Germinal center (tissue), 1 donor: ENCODE measurements around the gene COL7A1.

Source experiments
- DNase-seq: peaks from one replicate; pipeline ENCODE4 v3.0.0; 2012; ENCODE audit warnings: mixed read lengths, low spot score

COL7A1 gene

DNA sequence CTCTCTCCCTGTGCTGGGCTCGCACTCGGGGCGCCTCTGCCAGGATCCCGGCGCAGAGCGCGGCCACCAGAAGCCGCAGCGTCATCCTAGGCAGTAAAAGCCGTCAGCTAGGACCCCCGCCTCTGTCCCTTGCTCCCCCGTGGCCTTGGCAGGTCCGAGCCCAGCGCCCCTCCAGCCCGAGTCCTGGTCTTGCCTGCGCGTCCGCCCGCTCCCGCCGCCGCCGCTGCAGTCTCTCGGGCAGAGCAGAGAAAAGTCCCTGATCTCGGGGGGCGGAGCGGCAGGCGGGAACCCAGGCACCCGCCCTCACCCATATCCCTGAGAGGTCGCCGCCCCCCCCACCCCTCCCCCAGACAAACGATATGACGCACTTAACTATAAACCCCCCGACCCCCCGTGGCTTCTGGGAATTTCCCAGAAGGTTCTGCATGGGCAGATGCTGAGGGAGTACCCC lies at the start of gene COL7A1:
Gene COL7A1 (minus strand): TSS at position 255 of the 451 bp plus-strand sequence. CDS start 170 bp downstream, at position 85.
- DNase-seq: no peak

DNA sequence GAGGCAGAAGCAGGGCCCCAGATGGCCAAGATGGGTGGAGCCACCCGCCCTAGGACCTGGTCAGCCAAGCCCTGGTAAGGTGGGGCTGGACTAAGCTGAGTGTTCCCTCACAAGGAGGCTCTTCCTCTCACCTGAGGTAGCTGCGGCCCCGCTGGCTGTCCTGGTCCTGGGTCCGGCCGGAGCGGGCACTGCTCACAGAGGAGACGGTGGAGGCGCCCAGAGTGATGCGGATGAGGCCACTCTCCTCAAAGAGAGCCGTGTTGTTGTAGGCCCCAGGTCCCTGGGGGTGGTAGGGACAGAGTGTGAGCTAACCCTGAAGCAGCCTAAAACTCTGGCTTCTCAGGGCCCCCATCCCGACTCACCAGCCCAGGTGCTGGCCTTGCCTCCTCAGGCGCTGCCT lies 47.5 kb upstream of the COL7A1 start:
- no peak for DNase-seq

DNA sequence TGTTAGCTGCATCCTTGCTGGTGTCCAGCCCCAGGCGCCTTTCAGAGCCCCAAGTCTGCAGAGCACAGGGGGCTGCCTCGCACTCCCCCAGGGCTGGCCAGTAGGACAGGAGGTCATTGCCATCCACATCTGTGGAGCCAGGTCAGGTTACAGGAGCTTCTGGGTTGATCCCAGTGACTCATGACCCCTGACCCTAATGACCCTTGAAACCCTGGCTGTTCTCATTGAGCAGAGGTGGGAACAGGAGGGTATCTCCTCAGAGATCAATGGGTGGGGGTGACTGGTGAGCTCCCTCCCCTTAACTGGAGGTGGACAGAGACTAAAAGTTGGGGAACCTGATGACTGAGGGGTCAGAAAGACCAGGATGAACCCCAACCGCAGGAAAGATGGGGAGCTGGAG lies 46.3 kb upstream of the COL7A1 start:
- DNase-seq: no peak

GRCh38 chr3:48639944-48640606 lies 44.9 kb upstream of the COL7A1 start:
- no peak for DNase-seq

DNA sequence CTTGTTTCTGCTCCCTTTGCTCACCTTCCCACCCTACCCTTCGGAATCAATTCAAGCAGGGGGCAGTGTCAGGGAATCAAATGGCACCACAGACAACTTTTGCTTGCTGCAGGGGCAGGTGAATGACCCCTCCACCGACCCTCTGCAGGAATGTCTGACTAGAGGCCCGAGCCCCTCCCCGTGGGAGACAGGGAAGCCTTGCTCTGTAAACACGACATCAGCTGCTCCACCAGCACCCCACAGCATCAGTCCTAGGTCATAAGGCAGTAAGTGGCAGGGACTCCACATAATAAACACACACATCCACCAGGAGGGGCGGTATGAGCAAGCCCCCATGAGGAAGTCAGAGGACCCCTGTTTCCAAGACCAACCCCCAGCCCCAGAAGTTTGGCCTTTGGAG lies 42.2 kb upstream of the COL7A1 start:
- DNase-seq: no peak

GRCh38 chr3:48636149-48636655 lies 41.1 kb upstream of the COL7A1 start:
- DNase-seq: no peak

GRCh38 chr3:48635222-48636021 lies 40.3 kb upstream of the COL7A1 start, which contains the start of gene SLC26A6:
TSS of gene SLC26A6 (minus strand) at chr3:48635461. CDS start at chr3:48635393, 68 bp downstream.
- DNase-seq: peak; percentile 99

DNA sequence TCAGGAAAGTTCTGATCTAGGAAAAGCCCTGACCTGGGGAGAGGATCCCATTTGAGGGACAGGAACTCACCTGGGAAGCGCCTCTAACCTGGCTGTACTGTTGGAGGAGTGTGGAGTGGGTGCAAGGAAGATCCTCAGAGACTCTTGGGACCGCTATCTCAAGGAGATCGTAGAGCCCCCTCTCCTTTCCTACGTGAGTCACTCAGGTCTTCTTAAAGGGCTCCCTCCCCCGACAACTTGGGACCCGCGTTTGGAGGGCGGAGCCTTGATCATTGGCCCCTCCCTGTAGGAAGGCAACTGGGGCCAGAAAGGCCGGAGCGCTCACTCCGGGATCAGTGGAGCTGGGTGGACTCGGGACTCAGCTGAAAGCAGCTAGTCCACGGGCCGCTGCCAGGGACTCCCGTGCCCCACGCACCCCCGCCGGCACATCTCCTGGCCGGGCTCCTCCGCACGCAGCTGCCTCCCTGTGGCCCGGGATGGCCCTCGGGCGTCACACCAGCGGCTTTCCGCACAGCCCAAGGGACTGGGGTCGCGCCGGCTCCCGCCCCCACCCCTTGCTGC lies 39.6 kb upstream of the COL7A1 start:
- peak; percentile 64 for DNase-seq

- DNase-seq: no peak
Observed at GRCh38 chr3:48633743-48634142, 38.6 kb upstream of the COL7A1 start.

DNA sequence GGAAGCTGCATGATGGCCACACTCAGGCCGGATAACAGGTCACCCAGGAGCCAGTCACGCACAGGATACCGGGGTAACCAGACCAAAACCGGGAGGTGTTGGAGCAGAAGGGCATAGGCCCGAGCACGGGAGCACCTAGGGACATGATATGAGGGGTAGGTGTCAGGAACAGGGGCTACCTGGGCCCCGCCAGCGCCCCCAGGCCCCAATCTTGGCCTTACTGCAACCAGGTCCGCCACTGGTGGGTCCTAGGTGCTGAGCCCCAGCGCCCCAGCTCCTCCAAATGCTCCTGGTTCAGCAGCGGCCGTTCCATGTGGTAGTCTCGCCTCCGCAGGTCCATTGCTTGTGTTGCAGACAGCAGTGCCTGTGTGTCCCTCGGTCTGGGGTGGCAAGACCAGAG lies 38.1 kb upstream of the COL7A1 start:
- no peak for DNase-seq

DNA sequence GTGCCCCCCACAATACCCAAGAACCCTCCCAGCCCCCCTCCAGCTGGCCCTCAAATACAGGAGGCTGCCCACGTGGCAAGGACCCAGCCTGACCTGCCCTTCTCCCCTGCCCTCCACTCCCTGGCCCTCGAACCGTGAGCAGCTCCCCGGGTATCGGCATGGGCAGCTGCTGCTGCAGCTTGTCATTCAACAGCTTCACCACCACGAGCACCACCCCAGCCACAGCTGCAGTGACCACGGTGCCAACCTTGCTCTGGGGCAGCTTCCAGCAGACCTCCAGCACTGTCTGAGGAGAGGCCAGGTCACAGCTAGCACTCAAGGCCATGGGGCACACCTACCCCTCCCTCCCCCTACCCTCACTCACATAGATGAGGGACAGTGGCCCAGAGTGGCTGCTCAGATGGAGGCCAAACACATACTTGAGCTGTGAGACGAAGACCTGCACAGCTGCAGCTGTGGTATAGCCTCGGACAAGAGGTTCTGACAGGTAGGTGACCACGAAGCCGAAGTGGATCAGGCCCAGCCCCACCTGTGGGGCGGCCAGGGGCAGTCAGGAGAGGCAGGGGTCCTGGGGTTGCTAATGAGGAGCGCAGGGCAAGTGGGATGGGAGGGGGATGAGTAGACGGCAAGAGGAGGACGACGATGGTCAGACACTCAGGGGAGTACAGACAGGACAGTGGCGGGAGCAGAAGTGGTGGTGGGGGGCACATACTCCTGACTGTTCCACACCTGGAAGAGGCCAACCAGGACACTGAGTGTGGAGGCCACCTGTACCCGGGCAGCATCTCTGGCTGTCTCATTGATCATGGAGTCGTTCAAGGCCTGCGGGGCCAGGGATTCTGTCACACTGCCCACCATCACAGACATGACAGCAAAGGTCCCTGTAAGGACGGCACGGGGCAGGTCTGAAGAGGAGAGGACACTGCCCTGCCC lies 36.7 kb upstream of the COL7A1 start:
- DNase-seq: no peak

DNA sequence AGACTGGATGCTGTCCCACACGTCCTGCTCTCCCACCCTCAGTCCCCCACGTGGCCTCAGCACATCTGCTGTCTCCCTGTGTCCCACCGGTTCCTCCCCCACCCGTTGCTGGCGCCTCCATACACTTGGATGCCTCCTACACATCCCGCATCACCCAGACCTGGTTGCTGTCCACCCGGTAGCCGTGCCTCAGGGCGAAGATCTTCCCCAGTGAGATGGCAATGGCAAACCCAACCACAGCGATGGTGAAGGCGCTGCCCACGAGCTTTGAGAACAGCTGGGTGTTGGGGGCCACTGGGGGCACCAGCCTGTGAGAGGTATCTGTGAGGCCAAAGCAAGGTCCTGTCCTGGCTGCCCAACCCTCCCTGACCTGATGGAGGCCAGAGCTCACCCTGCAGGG lies 35.7 kb upstream of the COL7A1 start:
- no peak for DNase-seq

DNA sequence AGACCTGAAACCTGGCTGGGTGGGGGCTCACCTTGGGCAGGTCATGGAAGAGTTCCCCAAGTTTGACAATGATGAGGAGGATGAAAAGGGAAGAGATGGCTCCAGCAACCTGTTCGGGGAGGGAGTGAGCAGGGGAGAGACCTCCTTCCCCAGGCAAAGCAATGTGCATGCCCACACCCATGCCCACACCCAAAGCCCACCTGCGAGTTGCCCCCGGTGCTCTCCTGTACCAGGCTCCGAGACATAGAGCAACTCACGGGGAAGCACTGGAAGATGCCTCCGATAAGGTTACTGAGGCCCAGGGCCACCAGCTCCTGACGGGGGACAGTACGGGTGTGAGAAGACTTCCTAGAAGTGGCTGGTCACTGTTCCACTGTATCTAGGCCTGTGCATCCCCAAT lies 35.3 kb upstream of the COL7A1 start:
- no peak for DNase-seq

DNA sequence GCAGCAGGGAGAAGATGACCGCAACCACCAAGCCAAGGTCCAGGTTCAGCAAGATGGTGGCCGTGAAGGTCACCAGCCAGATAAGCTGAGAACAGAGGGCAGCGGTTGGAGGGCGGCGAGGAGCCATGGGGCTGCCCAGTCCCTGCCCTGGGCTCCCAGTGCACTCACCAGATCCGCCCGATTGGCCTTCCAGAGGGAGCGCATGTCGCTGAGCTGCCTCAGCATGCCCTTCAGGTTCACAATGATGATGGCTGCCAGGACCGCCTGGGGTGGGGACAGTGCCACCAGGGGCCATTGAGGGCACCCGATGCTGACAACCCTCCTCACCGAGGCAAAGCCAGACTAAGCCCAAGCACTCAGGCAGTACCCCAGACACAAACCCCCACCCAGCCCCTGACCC lies 34.8 kb upstream of the COL7A1 start:
- no peak for DNase-seq

GRCh38 chr3:48628277-48629017 lies 33.3 kb upstream of the COL7A1 start:
- DNase-seq: no peak

- DNase-seq: no peak
Observed at GRCh38 chr3:48625600-48625999, 30.5 kb upstream of the COL7A1 start.

GRCh38 chr3:48624767-48625166 lies 29.6 kb upstream of the COL7A1 start:
- no peak for DNase-seq

DNA sequence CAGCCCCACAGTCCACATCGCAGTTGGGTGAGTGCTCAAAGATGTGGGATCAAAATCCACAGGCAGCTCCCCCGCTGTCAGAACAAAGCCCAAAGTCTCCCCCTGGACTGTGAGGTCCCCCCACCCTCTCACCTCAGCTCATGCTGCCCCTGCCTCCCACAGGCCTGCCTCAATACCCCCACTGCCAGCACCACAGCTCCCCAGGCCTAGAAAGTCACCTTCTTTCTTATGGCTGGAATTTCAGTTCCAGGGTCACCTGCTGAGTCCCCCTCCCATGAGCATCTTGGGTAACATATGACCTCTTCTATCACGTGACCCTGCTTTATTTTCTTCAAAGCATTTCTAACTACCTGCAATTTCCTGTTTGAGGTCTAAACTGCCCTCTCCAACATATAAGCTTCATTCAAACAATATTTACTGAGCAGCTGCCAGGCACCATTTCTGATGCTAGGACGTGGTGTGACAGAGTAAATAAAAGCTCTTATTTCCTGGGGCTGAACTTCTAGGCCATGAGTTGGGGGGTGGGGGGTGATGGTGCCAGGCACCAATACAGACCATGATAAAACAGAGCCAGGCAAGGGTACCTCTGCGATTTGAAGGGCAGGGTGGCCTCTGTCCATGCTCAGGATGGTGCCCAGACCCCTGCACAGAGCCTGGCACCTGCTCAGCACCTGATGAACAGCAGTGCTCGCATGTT lies 28.9 kb upstream of the COL7A1 start:
- no peak for DNase-seq

DNA sequence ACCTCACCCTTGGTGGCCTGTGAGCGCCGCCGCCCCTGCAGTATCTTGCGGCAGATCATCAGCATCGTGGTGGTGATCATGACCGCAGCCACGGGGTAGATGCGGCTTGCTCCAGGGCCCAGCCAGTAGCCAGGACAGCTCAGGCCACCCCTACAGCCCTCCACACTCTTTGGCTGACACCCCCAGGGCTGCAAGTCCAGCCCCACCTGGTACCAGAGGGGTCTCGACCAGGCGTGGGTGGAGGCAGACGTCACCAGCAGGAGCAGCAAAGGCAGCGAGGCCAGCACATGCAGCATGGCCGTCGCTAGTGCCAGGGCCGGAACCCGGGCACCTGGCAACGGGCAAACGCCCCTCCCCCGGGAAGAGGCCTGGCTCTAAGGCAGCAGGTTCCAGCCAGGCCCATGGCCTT lies 26.3 kb upstream of the COL7A1 start, which contains the start of gene TMEM89:
Gene TMEM89 (minus strand): TSS at position 309 of the 409 bp plus-strand sequence. CDS start 13 bp downstream, at position 296.
- DNase-seq: no peak
